ENCODE results near the gene UPF3B.
"Not testable (repeated sequence)": the region's sequence is repeated elsewhere in the genome, so short reads cannot be mapped to it uniquely, and the experiment has no call there.

UPF3B gene

DNA sequence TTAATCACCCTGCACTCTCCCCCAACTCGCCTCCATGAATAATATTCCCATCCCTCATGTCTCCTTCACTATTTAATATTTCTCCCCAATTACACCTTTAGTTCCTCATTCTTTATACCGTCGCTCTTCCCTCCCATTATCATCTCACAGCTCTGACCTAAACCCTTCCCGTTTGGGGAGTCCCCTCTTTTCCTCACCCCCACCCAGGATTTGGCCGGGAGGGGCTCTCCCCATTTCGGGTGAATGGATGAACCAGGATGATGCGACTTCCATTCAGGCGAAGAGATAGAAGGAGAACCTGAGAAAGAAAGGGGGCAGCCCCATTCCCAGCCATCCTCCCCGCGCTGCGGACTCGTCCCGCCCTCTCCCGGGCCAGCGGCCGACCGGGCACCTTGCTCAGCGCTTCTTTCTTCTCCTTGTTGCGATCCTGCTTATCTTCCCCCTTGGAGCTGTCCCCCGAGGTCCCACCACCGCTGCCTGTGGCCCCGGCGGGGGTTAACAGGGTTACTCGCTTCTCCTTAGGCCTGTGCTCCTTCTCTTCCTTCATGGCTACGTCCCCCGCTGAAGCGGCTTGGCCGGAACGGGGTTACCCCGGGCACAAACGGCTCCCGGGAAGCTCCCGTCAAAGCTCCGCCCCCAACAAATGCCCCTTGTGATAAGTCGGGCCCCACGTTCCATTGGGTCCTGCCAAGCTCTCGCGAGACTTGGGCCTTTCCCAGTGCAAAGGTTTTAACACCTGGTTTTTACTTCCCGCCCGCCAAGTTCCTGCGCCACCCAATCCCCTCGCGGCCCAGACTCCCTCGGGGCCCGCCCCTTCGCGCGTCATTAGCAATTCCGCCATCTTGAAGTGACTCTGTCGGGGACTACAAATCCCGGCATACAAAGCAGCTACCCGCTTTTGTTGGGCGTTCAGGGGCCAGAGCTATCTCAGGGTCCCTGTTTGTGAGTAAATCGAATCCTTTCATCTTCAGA is at the start of gene UPF3B:
TSS of gene UPF3B (minus strand) at position 582 of the 972 bp plus-strand sequence. CDS start at position 547, 35 bp downstream.
- DNase-seq: peak; percentile 85

DNA sequence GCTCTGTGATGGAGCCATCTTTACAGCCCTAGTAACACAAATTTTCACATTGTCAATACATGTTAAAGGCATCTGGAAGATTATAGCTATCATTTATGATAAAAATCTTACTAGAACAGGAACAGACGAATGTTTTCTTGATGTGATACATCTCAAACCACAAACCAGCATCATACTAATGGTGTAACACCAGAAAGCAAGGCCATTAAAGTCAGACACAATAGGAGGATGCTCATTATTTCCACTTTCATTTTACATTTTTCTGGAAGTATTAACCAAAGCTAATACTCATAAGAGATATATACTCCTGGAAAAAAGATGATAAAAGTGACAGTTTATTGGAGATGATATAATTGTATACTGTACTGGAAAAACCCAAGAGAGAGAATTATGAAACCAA is 48.2 kb upstream of the UPF3B start:
- no peak for DNase-seq

- no peak for DNase-seq
Observed at GRCh38 chrX:119899125-119899524, 46.4 kb upstream of the UPF3B start.

- DNase-seq: no peak
Observed at GRCh38 chrX:119895843-119896326, 43.1 kb upstream of the UPF3B start, which contains the start of gene AKAP14. Gene AKAP14 (plus strand): TSS chrX:119895893. CDS start chrX:119903224, 7,331 bp downstream.

GRCh38 chrX:119891961-119892692 is 39.4 kb upstream of the UPF3B start:
- DNase-seq: not testable (repeated sequence)

DNA sequence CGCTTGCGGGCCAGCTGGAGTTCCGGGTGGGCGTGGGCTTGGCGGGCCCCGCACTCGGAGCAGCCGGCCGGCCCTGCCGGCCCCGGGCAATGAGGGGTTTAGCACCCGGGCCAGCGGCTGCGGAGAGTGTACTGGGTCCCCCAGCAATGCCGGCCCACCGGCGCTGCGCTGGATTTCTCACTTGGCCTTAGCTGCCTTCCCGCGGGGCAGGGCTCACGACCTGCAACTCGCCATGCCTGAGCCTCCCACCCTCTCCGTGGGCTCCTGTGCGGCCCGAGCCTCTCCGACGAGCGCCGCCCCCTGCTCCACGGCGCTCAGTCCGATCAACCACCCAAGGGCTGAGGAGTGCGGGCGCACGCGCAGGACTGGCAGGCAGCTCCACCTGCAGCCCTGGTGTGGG is 37.9 kb upstream of the UPF3B start:
- not testable (repeated sequence) for DNase-seq

GRCh38 chrX:119887721-119888425 is 35.1 kb upstream of the UPF3B start:
- peak; percentile 32 for DNase-seq

GRCh38 chrX:119885554-119886428 is 33.0 kb upstream of the UPF3B start:
- no peak for DNase-seq

- no peak for DNase-seq
Observed at GRCh38 chrX:119880552-119881437, 28.0 kb upstream of the UPF3B start.

DNA sequence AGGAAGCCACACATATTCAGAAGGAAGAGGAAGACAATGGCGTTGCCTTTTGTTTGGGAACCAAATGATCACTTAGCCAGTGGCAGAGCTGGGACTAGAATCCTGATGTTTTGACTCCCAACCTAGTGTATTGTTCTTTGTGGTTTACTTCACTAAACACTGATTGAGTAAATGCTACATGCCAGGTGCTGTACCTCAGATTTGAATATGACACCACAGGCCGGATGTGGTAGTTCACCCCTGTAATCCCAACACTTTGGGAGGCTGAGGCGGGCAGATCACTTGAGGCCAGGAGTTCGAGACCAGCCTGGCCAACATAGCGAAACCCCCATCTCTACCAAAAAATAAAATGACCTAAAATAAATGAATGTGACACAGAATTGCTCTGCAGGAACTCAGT is 27.3 kb upstream of the UPF3B start:
- no peak for DNase-seq

DNA sequence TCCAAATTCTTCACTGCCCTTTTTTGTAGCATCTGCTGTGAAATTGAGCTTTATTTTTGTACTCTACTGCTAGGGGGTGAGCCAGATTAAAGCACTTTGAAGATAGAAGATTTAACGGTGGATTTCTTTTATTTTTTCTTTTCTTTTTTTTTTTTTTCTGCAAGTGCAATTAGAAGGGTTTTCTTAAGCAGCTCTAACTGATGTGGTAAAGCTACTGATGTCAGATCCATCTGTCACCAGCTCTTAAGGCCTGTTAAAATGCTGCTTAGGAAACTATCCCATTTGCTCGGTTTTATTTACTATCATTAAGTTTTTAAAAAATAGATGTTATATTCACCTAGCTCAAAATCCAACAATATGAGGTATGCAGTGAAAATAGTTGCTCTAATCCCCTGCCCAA is 26.0 kb upstream of the UPF3B start:
- DNase-seq: no peak

DNA sequence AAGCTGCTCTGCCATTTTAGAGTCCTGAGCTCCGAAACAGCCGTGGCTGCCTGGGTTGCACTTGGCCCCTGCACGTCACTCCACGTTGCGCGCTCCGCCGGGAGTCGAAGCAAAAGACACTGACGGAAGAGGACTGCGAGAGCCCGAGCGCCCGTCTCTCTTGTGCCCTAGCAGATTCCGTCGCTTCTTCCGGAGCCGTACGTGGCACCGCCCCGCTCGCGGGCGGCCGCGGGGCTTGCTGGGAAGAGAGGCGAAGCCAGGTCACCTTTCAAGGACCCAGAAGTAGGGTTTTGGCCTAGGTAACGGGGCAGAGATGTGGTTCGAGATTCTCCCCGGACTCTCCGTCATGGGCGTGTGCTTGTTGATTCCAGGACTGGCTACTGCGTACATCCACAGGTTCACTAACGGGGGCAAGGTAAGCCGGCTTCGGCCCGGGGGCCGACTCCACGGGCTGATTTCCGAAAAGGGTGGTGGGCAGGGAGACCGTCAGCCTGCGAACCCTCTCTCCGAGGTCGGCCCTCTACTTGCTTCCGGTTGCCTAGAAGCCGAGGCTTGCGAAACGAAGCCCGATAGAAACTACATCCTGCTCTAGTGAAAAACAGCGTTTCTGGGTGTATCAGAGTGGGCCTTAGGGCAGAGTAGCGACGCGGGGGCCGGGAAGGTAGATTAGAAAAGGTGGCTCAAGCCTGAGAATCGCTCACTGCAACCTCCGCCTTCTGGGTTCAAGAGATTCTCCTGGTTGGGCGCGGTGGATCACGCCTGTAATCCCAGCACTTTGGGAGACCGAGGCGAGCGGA is 19.0 kb upstream of the UPF3B start, which contains the start of the genes NDUFA1 and RNF113A:
TSS of gene NDUFA1 (plus strand) at position 234 of the 797 bp plus-strand sequence. CDS start at position 314, 80 bp downstream.
TSS of gene RNF113A (minus strand) at position 135 of the 797 bp plus-strand sequence. CDS start at position 15, 120 bp downstream.
- peak; percentile 80 for DNase-seq

DNA sequence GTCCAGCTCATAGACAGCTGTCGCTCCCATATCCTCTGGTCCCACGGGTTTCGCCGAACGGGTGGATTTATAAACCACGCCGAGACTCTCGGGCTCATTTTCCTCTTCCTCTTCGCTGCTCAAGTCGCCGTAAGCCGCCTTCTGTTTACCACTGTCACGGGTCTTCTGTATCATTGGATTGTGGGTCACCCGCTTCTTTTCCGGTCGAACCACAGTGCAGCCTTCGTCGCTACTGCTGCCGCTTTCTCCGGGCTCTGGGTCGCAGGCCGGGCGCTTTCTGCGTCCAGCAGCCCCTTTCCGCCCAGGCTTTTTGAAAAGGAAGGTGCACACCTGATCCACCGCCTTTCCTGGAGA is 18.5 kb upstream of the UPF3B start:
- DNase-seq: no peak

DNA sequence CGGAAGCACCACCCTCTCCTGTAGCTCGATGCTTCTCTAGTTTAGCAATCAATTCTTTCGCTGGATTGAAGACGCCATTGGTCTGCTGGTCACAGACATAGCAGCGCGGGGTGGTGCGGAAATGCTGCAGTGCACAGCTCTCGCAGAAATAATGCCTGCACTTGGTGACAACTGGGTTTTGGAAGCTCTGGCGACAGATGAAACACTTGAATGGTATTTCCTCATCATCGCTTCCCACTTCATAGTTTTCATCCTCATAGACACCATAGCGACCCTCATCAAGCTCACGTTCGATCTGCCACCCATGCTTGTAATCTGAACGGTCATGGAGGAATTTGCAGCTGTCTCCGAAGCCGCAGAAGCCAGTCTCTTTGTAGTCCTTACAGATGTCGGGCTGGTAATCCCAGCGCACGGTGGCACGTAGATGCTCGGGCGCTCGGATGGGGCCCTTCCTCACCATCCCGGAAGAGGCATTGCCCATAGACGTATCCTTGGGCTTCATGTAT is 17.9 kb upstream of the UPF3B start:
- peak; percentile 15 for DNase-seq

- no peak for DNase-seq
Observed at GRCh38 chrX:119853444-119853843, 681 bp upstream of the UPF3B start.

GRCh38 chrX:119833905-119834304 is 18.9 kb downstream of the UPF3B start:
- DNase-seq: no peak

- no peak for DNase-seq
Observed at GRCh38 chrX:119828446-119828845, 24.3 kb downstream of the UPF3B start.

GRCh38 chrX:119826399-119826959 is 26.3 kb downstream of the UPF3B start:
- no peak for DNase-seq

- not testable (repeated sequence) for DNase-seq
Observed at GRCh38 chrX:119824221-119824620, 28.5 kb downstream of the UPF3B start.
